ENCODE measurements around the gene DIRAS2. TPM values are rescaled to one million over a fixed set of nuclear protein-coding genes. Genes with fewer than 3 reads are reported as not detected.
"Not testable (repeated sequence)": the region's sequence is repeated elsewhere in the genome, so short reads cannot be mapped to it uniquely, and the experiment has no call there.

The DIRAS2 gene
- total and polyA plus RNA-seq, 8 donors: 0.42 to 1.7 (median 0.74) TPM

DNA sequence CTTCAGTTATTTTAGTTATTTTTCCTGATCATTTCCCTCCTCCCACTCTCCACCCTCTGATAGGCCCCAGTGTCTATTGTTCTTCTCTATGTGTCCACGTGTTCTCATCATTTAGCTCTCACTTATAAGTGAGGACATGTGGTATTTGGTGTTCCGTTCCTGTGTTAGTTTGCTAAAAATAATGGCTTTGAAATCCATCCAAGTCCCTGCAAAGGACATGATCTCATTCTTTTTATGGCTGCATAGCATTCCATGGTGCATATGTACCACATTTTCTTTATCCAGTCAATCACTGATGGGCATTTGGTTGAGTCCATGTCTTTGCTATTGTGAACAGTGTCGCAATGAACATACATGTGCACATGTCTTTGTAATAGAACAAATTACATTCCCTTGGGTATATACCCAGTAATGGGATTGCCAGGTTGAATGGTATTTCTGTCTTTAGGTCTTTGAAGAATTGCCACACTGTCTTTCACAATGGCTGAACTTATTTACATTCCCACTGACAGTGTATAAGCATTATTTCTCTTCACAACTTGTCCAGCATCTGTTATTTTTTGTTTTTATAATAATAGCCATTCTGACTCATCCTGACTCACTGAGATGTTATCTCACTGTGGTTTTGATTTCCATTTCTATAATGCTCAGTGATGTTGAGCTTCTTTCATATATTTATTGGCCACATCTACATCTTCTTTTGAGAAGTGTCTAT is 17.2 kb upstream of the DIRAS2 start:
- Histone ChIP-seq H3K4me1 (no peaks in the 10 kb centered on the region), H3K27me3 (no peaks in the 10 kb centered on the region), H3K27ac (no peak overlapping the region), H3K4me3 (no peak overlapping the region), H3K36me3 (no peaks in the 10 kb centered on the region), H3K9me3 (no peaks in the 10 kb centered on the region)
- no peak for TF ChIP-seq CTCF (IDR thresholded peaks at IDR 0.05)
- FAIRE-seq (no peak), DNase-seq (no peak), ATAC-seq (no peak)
- intact Hi-C loops (cut with DNase I): no loop called here
- 38 to 59% methylated on average over 3 of the region's 3 CpGs for WGBS, 2 donors

DNA sequence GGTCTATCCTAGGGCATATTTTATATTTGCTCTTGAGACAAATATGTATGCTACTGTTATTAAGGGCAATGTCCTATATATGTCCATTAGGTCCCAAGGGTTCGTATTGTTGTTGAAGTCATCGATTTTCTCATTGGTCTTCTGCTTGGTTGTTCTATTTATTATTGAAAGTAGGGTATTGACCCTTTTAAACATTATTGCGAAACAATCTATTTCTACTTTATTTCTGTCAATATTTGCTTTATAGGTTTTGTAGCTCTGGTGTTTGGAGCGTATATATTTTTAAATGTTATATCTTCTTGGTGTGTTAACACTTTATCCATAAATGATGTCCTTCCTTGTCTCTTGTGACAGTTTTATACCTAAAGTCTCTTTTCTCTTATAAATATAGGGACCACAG is 16.2 kb upstream of the DIRAS2 start:
- no peak overlapping the region for H3K27ac ChIP-seq
- H3K9me3 ChIP-seq: no peaks in the 10 kb centered on the region
- no peak for TF ChIP-seq CTCF (IDR thresholded peaks at IDR 0.05)
- intact Hi-C loops (cut with DNase I): no loop called here
- H3K36me3 ChIP-seq: no peaks in the 10 kb centered on the region
- DNase-seq: no peak
- FAIRE-seq: no peak
- no peaks in the 10 kb centered on the region for H3K4me1 ChIP-seq
- 74 to 79% methylated on average over 4 of the region's 4 CpGs for WGBS, 2 donors
- no peak overlapping the region for H3K4me3 ChIP-seq
- ATAC-seq: no peak
- H3K27me3 ChIP-seq: no peaks in the 10 kb centered on the region

DNA sequence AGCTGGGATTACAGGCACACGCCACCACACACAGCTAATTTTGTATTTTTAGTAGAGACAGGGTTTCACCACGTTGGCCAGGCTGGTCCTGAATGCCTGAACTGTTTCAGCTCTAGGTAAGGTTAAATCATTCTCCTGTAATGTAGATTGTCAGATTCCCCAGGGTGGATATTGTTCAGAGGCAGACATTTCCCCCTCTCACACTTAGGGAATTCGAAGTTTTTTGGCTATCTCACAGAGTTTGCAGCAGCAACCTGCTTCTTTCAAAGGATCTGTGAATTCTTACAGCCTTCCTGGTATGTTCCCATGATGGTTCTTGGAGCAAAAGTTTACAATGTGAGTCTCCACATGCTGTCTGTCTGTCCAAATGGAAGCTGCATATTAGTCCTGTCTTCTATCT is 15.6 kb upstream of the DIRAS2 start:
- Histone ChIP-seq H3K36me3 (no peaks in the 10 kb centered on the region), H3K4me3 (no peak overlapping the region), H3K9me3 (no peaks in the 10 kb centered on the region), H3K27me3 (no peaks in the 10 kb centered on the region), H3K27ac (no peak overlapping the region), H3K4me1 (no peaks in the 10 kb centered on the region)
- TF ChIP-seq CTCF (IDR thresholded peaks at IDR 0.05): no peak
- no peak for ATAC-seq
- no peak for FAIRE-seq
- intact Hi-C loops (cut with DNase I): no loop called here
- WGBS, 2 donors: 43 to 61% methylated on average over 3 of the region's 3 CpGs
- DNase-seq: no peak

GRCh38 chr9:90656876-90657275 is 14.3 kb upstream of the DIRAS2 start:
- H3K4me1 ChIP-seq; FAIRE-seq; H3K27me3 ChIP-seq; DNase-seq; H3K4me3 ChIP-seq; ATAC-seq; H3K27ac ChIP-seq; H3K9me3 ChIP-seq; H3K36me3 ChIP-seq; intact Hi-C loops (cut with DNase I): not testable (repeated sequence)
- 86 to 89% methylated on average over 6 of the region's 6 CpGs for WGBS, 2 donors

GRCh38 chr9:90651246-90651645 is 8.6 kb upstream of the DIRAS2 start:
- no peaks in the 10 kb centered on the region for H3K27me3 ChIP-seq
- WGBS, 2 donors: 60 to 70% methylated on average over 1 of the region's 1 CpG
- no peaks in the 10 kb centered on the region for H3K4me1 ChIP-seq
- H3K9me3 ChIP-seq: no peaks in the 10 kb centered on the region
- no peak for FAIRE-seq
- no peak for TF ChIP-seq CTCF (IDR thresholded peaks at IDR 0.05)
- H3K27ac ChIP-seq: no peak overlapping the region
- no peaks in the 10 kb centered on the region for H3K36me3 ChIP-seq
- DNase-seq: no peak
- no peak overlapping the region for H3K4me3 ChIP-seq
- no peak for ATAC-seq
- intact Hi-C loops (cut with DNase I): no loop called here
